Naive B cell (primary cell): ENCODE data around the gene OLFML1. TPM values are rescaled to one million over a fixed set of nuclear protein-coding genes. Genes with fewer than 3 reads are reported as not detected.
A peak's percentile ranks its signal among the peaks of the same experiment; 100 is the strongest.

Experiments used
- ATAC-seq, 2 donors: fragments of 150-1000 bp; cut with Tn5 transposase; 2 replicates each; pipeline ENCODE4 v1.10.0; 2021; ENCODE audit warnings: low read depth in 2 of 2, mild to moderate bottlenecking in 2 of 2, moderate library complexity in 2 of 2
- DNase-seq: peaks from one replicate; pipeline ENCODE4 v3.0.0; 2022
- H3K27ac Mint-ChIP-seq, 6 donors: one replicate each; pipeline ENCODE4 v1.8.0; 2020 to 2022; ENCODE audit warnings: mild to moderate bottlenecking in 6 of 6, mixed read lengths in 6 of 6, moderate library complexity in 5 of 6, inconsistent platforms in 2 of 6
- H3K27me3 Mint-ChIP-seq, 3 donors: one replicate each; pipeline ENCODE4 v1.8.0; 2021 to 2022; ENCODE audit warnings: mixed read lengths in 3 of 3, mild to moderate bottlenecking in 1 of 3
- H3K36me3 Mint-ChIP-seq, 2 donors: one replicate each; pipeline ENCODE4 v1.8.0; 2020 to 2022; ENCODE audit warnings: mixed read lengths in 2 of 2, inconsistent platforms in 1 of 2, mild to moderate bottlenecking in 1 of 2
- H3K4me1 Mint-ChIP-seq, 3 donors: one replicate each; pipeline ENCODE4 v1.8.0; 2020 to 2022; ENCODE audit warnings: mixed read lengths in 3 of 3, inconsistent platforms in 1 of 3, mild to moderate bottlenecking in 1 of 3, moderate library complexity in 1 of 3
- H3K4me3 Mint-ChIP-seq, 8 donors: one replicate each; pipeline ENCODE4 v1.8.0; 2020 to 2022; ENCODE audit warnings: mild to moderate bottlenecking in 8 of 8, mixed read lengths in 8 of 8, moderate library complexity in 8 of 8, inconsistent platforms in 2 of 8
- H3K9me3 Mint-ChIP-seq, 7 donors: one replicate each; pipeline ENCODE4 v1.8.0; 2020 to 2022; ENCODE audit warnings: mixed read lengths in 7 of 7, mild to moderate bottlenecking in 5 of 7, inconsistent platforms in 2 of 7, moderate library complexity in 1 of 7
- polyA plus RNA-seq, 6 donors: library from polyadenylated mRNA; unstranded; fragments of 300-500 nt; fragmentation: Illumina TruSeq; gene quantifications; one replicate each; pipeline ENCODE4 v1.2.3, GENCODE V29; 2021; ENCODE audit warnings: low read depth in 6 of 6

OLFML1 gene
- polyA plus RNA-seq, 6 donors from 2014 or later: 0.81 to 4.6 (median 1.6) TPM

- Mint-ChIP-seq H3K36me3 (peaks cover 12 to 29% of the 10 kb centered on the region in 2 donors), H3K4me3 (no peak overlapping the region), H3K4me1 (peaks cover 11 to 21% (median 14%) of the 10 kb centered on the region in 3 donors), H3K9me3 (no peaks in the 10 kb centered on the region), H3K27me3 (no peaks in the 10 kb centered on the region), H3K27ac (peak overlapping the region in 2 of 6 donors; percentile 11 to 12)
- ATAC-seq (no peak), DNase-seq (no peak)
Measured at GRCh38 chr11:7546324-7546791, 61.1 kb downstream of the OLFML1 start.

- Mint-ChIP-seq H3K4me3 (no peak overlapping the region), H3K4me1 (peaks cover 11 to 17% (median 17%) of the 10 kb centered on the region in 3 donors), H3K36me3 (peaks cover 21 to 38% of the 10 kb centered on the region in 2 donors), H3K27me3 (no peaks in the 10 kb centered on the region), H3K27ac (peak overlapping the region in 2 of 6 donors; percentile 26 to 60), H3K9me3 (no peaks in the 10 kb centered on the region)
- DNase-seq (no peak), ATAC-seq (no peak)
Measured at GRCh38 chr11:7547687-7548086, 62.4 kb downstream of the OLFML1 start.

- no peaks in the 10 kb centered on the region for H3K9me3 Mint-ChIP-seq
- no peak overlapping the region for H3K4me3 Mint-ChIP-seq
- no peaks in the 10 kb centered on the region for H3K27me3 Mint-ChIP-seq
- peak overlapping the region in 1 of 6 donors; percentile 47 for H3K27ac Mint-ChIP-seq
- peaks cover 25 to 42% of the 10 kb centered on the region in 2 donors for H3K36me3 Mint-ChIP-seq
- ATAC-seq: peak; percentile 39 to 55
- peaks cover 11 to 20% (median 17%) of the 10 kb centered on the region in 3 donors for H3K4me1 Mint-ChIP-seq
- no peak for DNase-seq
Measured at GRCh38 chr11:7548659-7549274, 63.5 kb downstream of the OLFML1 start.

DNA sequence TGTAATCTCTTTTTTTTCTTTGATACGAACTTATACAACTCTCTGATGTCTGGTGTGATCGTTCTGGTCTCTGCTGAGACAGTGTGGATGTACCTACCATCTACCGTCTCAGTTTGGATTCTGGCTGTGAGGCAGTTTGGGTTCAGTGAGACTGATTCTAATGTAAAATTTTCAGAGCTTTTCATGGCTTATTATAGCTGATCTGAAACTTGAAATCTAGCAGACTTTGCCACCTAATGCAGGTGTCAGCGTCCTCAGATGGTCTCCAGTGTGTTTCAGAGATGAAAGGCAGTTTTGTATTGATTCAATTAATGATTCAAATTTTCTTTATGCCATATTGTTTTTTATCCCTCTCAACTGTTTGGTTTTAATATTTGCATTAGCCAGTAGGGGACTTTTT lies 64.4 kb downstream of the OLFML1 start:
- DNase-seq: no peak
- H3K36me3 Mint-ChIP-seq: peaks cover 33 to 42% of the 10 kb centered on the region in 2 donors
- H3K27me3 Mint-ChIP-seq: no peaks in the 10 kb centered on the region
- no peak for ATAC-seq
- H3K9me3 Mint-ChIP-seq: no peaks in the 10 kb centered on the region
- peak overlapping the region in 1 of 8 donors; percentile 33 for H3K4me3 Mint-ChIP-seq
- peaks cover 11 to 22% (median 16%) of the 10 kb centered on the region in 3 donors for H3K4me1 Mint-ChIP-seq
- H3K27ac Mint-ChIP-seq: peak overlapping the region in 1 of 6 donors; percentile 47

- Mint-ChIP-seq H3K36me3 (peaks cover 44 to 47% of the 10 kb centered on the region in 2 donors), H3K4me3 (no peak overlapping the region), H3K9me3 (no peaks in the 10 kb centered on the region), H3K27me3 (no peaks in the 10 kb centered on the region), H3K27ac (no peak overlapping the region), H3K4me1 (peaks cover 11 to 31% (median 16%) of the 10 kb centered on the region in 3 donors)
- ATAC-seq (no peak), DNase-seq (no peak)
Measured at GRCh38 chr11:7551571-7551970, 66.3 kb downstream of the OLFML1 start.

- Mint-ChIP-seq H3K27me3 (no peaks in the 10 kb centered on the region), H3K4me1 (peaks cover 11 to 26% (median 12%) of the 10 kb centered on the region in 3 donors), H3K27ac (no peak overlapping the region), H3K4me3 (no peak overlapping the region), H3K9me3 (no peaks in the 10 kb centered on the region), H3K36me3 (peaks cover 45 to 54% of the 10 kb centered on the region in 2 donors)
- ATAC-seq: no peak
- DNase-seq: no peak
Measured at GRCh38 chr11:7552666-7553065, 67.4 kb downstream of the OLFML1 start.

DNA sequence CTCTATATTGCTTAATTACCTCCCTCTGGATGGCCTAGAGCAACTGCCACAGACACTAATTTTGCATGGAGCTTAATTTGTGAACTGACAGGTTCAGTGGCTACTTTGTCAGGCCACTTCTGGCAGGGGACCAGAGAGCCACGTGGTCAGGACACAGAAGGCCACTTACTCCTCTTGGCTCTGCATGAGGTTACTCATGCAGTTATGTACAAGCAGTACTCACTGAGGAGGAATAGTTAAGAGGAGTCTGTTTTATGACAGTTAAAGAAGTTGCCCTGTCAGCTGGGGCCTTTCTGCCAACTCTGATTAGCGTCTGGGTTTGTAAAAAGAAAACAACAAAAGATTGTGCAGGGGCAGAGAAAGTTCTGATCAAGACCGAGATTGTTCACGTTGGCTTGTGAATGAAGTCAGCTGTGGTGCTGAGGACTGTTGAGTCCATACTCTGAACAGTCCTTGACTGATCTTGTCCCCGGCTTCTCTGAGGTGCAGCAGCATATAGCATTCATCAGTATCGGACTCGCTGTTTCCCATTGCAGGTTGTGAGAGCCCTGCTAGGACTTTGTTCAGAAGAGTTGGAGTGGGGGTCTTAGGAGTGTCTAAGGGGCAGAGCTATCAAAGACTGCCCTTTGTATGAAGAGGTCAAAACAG lies 69.9 kb downstream of the OLFML1 start:
- no peak overlapping the region for H3K27ac Mint-ChIP-seq
- no peak overlapping the region for H3K4me3 Mint-ChIP-seq
- H3K4me1 Mint-ChIP-seq: peaks cover 7 to 23% (median 9%) of the 10 kb centered on the region in 3 donors
- peaks cover 32 to 51% of the 10 kb centered on the region in 2 donors for H3K36me3 Mint-ChIP-seq
- H3K27me3 Mint-ChIP-seq: no peaks in the 10 kb centered on the region
- no peaks in the 10 kb centered on the region for H3K9me3 Mint-ChIP-seq
- no peak for ATAC-seq
- DNase-seq: no peak

DNA sequence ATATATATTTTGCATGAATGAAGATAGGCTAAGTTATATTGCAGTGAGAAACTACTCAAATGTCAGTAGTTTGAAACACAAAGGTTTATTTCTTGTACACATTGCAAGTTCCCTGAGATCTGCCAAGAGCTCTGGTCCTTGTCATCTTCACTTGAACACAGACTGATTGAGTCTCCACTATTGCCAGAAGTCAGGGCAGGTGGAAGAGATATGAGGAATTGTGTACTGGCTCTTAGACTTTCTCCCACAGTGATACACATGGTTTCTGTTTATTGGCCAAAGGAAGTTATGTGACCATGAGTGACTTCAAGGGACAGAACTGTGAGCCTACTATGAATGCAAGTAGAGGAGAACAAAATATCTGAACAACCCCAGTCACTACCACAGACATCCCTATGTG lies 72.7 kb downstream of the OLFML1 start:
- Mint-ChIP-seq H3K36me3 (peaks cover 15 to 36% of the 10 kb centered on the region in 2 donors), H3K9me3 (no peaks in the 10 kb centered on the region), H3K4me3 (no peak overlapping the region), H3K4me1 (peaks cover 7 to 18% (median 9%) of the 10 kb centered on the region in 3 donors), H3K27me3 (peaks cover 0 to 6% (median 0%) of the 10 kb centered on the region in 3 donors), H3K27ac (peak overlapping the region in 2 of 6 donors; percentile 56 to 72)
- DNase-seq: no peak
- ATAC-seq: no peak

GRCh38 chr11:7559398-7560283 lies 74.3 kb downstream of the OLFML1 start:
- Mint-ChIP-seq H3K4me3 (no peak overlapping the region), H3K27me3 (peaks cover 0 to 6% (median 0%) of the 10 kb centered on the region in 3 donors), H3K27ac (peak overlapping the region in 2 of 6 donors; percentile 11 to 40), H3K36me3 (peaks cover 18 to 39% of the 10 kb centered on the region in 2 donors), H3K4me1 (peaks cover 7 to 16% (median 9%) of the 10 kb centered on the region in 3 donors), H3K9me3 (no peaks in the 10 kb centered on the region)
- no peak for DNase-seq
- ATAC-seq: no peak

Other genes with a start within 250 kb of the OLFML1 start
- gene SYT9, start 233.6 kb upstream of the OLFML1 start, polyA plus RNA-seq: not detected
- gene PPFIBP2, start 28.5 kb downstream of the OLFML1 start, polyA plus RNA-seq: 10 to 100 TPM in 2 of 6 donors, 1 to 10 TPM in 4; 3.7 to 13.3 (median 7.4) TPM
- gene CYB5R2, start 188.0 kb downstream of the OLFML1 start, polyA plus RNA-seq: 1 to 10 TPM in 1 of 6 donors, under 1 TPM in 3, not detected in 2; 0.11 to 3.4 (median 0.53) TPM
- gene OVCH2, start 221.0 kb downstream of the OLFML1 start, polyA plus RNA-seq: not detected